K562 (cell line): Measurements from ENCODE around the gene ARHGAP15.

Experiments used
- CREB5 ChIP-seq: fragments of 250-450 bp; sonication (Bioruptor Pico); IDR thresholded peaks from 2 replicates; pipeline ENCODE4 v1.5.0; 2020; ENCODE audit warnings: mild to moderate bottlenecking
- EHMT2 ChIP-seq: fragments of 450-650 bp; IDR thresholded peaks from 2 replicates; pipeline ENCODE4 v1.6.1; 2018; ENCODE audit warnings: antibody characterized with exemption
- HDAC2 ChIP-seq: fragments of 450-650 bp; IDR thresholded peaks from 2 replicates; pipeline ENCODE4 v1.6.1; 2016; ENCODE audit warnings: mild to moderate bottlenecking
- HNRNPUL1 ChIP-seq: fragments of 200-400 bp; formaldehyde crosslinking; IDR thresholded peaks from 2 replicates; pipeline ENCODE4 v1.6.1; 2017; ENCODE audit warnings: low read length
- KDM5B ChIP-seq: fragments of 200-600 bp; sonication (generic); IDR thresholded peaks from 2 replicates; pipeline ENCODE4 v1.6.1; 2012; ENCODE audit warnings: low read depth, mild to moderate bottlenecking, moderate library complexity, low read length, control low read depth, inconsistent platforms; ENCODE audit not compliant: insufficient replicate concordance
- MTA2 ChIP-seq: fragments of 450-650 bp; IDR thresholded peaks from 2 replicates; pipeline ENCODE4 v1.6.1; 2016; ENCODE audit warnings: low read depth
- POLR2AphosphoS2 ChIP-seq: IDR thresholded peaks from 2 replicates; pipeline ENCODE4 v1.6.1; 2012; ENCODE audit warnings: low read length, improper control_type of control experiment
- ZNF24 ChIP-seq: fragments of 450-650 bp; IDR thresholded peaks from 2 replicates; pipeline ENCODE4 v1.6.1; 2016

GRCh38 chr2:143084462-143084861 is 44.8 kb upstream of the ARHGAP15 start:
- TF ChIP-seq HNRNPUL1 (no peak), CREB5 (CRISPR knock-in tag) (no peak), POLR2AphosphoS2 (no peak), HDAC2 (no peak), EHMT2 (no peak), ZNF24 (no peak), MTA2 (no peak), KDM5B (no peak)
